GM23338 (cell line): ENCODE results near the gene SYNE3. TPM values are rescaled to one million over a fixed set of nuclear protein-coding genes. Genes with fewer than 3 reads are reported as not detected.

Source experiments
- ATAC-seq: fragments of 200-7000 bp; cut with Tn5 transposase; 3 replicates; pipeline ENCODE4 v1.9.1; 2020
- DNase-seq: peaks from one replicate; pipeline ENCODE4 v3.0.0-alpha.2; 2015; ENCODE audit warnings: low spot score
- H2AFZ ChIP-seq: fragments of 200-600 bp; sonication (generic); 2 replicates; pipeline ENCODE4 v1.8.0; 2016; ENCODE audit warnings: antibody characterized with exemption, mild to moderate bottlenecking, moderate library complexity
- H3F3A ChIP-seq: fragments of 200-600 bp; sonication (generic); replicated peaks from 2 replicates; pipeline ENCODE4 v1.8.0; 2017; ENCODE audit warnings: antibody characterized with exemption, mixed run types, low read depth
- H3K27ac ChIP-seq: fragments of 200-600 bp; sonication (generic); 2 replicates; pipeline ENCODE4 v1.6.1; 2016; ENCODE audit warnings: low read depth
- H3K27me3 ChIP-seq: fragments of 200-600 bp; sonication (generic); 2 replicates; pipeline ENCODE4 v1.8.0; 2016; ENCODE audit warnings: mild to moderate bottlenecking, mixed run types, moderate library complexity; ENCODE audit not compliant: insufficient read depth
- H3K36me3 ChIP-seq: fragments of 200-600 bp; sonication (generic); 2 replicates; pipeline ENCODE4 v1.8.0; 2016; ENCODE audit warnings: mild to moderate bottlenecking; ENCODE audit not compliant: insufficient read depth
- H3K4me1 ChIP-seq: fragments of 200-600 bp; sonication (generic); 2 replicates; pipeline ENCODE4 v1.8.0; 2016; ENCODE audit warnings: mild to moderate bottlenecking, moderate library complexity; ENCODE audit not compliant: insufficient read depth
- H3K4me2 ChIP-seq: fragments of 200-600 bp; sonication (generic); 2 replicates; pipeline ENCODE4 v1.7.1; 2017; ENCODE audit warnings: mixed run types
- H3K4me3 ChIP-seq: fragments of 200-600 bp; sonication (generic); 2 replicates; pipeline ENCODE4 v1.6.1; 2016; ENCODE audit warnings: mixed run types
- H3K79me2 ChIP-seq: fragments of 200-600 bp; sonication (generic); replicated peaks from 2 replicates; pipeline ENCODE4 v1.8.0; 2017; ENCODE audit warnings: mild to moderate bottlenecking; ENCODE audit not compliant: insufficient read depth
- H3K9me2 ChIP-seq: fragments of 200-600 bp; sonication (generic); 2 replicates; pipeline ENCODE4 v1.8.0; 2017; ENCODE audit not compliant: insufficient read depth
- H4K20me1 ChIP-seq: fragments of 200-600 bp; sonication (generic); replicated peaks from 2 replicates; pipeline ENCODE4 v1.8.0; 2017; ENCODE audit warnings: mild to moderate bottlenecking; ENCODE audit not compliant: insufficient read depth
- H3K27ac Mint-ChIP-seq: 2 replicates; pipeline ENCODE4 v1.8.0; 2020; ENCODE audit warnings: inconsistent platforms, mild to moderate bottlenecking, moderate library complexity, mixed read lengths
- H3K27me3 Mint-ChIP-seq: 3 replicates; pipeline ENCODE4 v1.8.0; 2022; ENCODE audit warnings: low read depth, mild to moderate bottlenecking, moderate library complexity, mixed read lengths, inconsistent platforms; ENCODE audit not compliant: insufficient read depth, poor library complexity
- H3K36me3 Mint-ChIP-seq: 3 replicates; pipeline ENCODE4 v1.8.0; 2021; ENCODE audit warnings: low read depth, mild to moderate bottlenecking, inconsistent platforms, moderate library complexity, mixed read lengths
- H3K4me1 Mint-ChIP-seq: 3 replicates; pipeline ENCODE4 v1.8.0; 2020; ENCODE audit warnings: mild to moderate bottlenecking, inconsistent platforms, mixed read lengths
- H3K4me3 Mint-ChIP-seq: 3 replicates; pipeline ENCODE4 v1.8.0; 2021; ENCODE audit warnings: moderate library complexity, mild to moderate bottlenecking, inconsistent platforms, mixed read lengths
- H3K9me3 Mint-ChIP-seq: 3 replicates; pipeline ENCODE4 v1.8.0; 2020; ENCODE audit warnings: moderate library complexity, mild to moderate bottlenecking, inconsistent platforms, mixed read lengths
- CREB1 ChIP-seq: fragments of 250-450 bp; sonication (Bioruptor Pico); IDR thresholded peaks from 2 replicates; pipeline ENCODE4 v1.5.0; 2020; ENCODE audit warnings: low read depth, mild to moderate bottlenecking, moderate library complexity
- EZH2 ChIP-seq: fragments of 200-600 bp; sonication (generic); IDR thresholded peaks from one replicate; pipeline ENCODE4 v1.8.0; 2017; ENCODE audit warnings: antibody characterized with exemption, mild to moderate bottlenecking, low read depth; ENCODE audit not compliant: unreplicated experiment
- EZH2phosphoT487 ChIP-seq: fragments of 200-600 bp; sonication (generic); IDR thresholded peaks from one replicate; pipeline ENCODE4 v1.8.1; 2018; ENCODE audit warnings: antibody characterized with exemption; ENCODE audit not compliant: unreplicated experiment
- JUNB ChIP-seq: IDR thresholded peaks from one replicate; pipeline ENCODE4 v1.6.1; 2016; ENCODE audit warnings: antibody characterized with exemption; ENCODE audit not compliant: unreplicated experiment
- NANOG ChIP-seq: IDR thresholded peaks from 2 replicates; pipeline ENCODE4 v1.6.1; 2016; ENCODE audit warnings: antibody characterized with exemption, borderline replicate concordance
- POLR2AphosphoS5 ChIP-seq: IDR thresholded peaks from 2 replicates; pipeline ENCODE4 v1.6.1; 2016; ENCODE audit warnings: antibody characterized with exemption, low read depth
- STAT1 ChIP-seq: IDR thresholded peaks from one replicate; pipeline ENCODE4 v1.6.1; 2016; ENCODE audit warnings: antibody characterized with exemption; ENCODE audit not compliant: unreplicated experiment
- ZNF114 ChIP-seq: fragments of 250-450 bp; sonication (Bioruptor Pico); IDR thresholded peaks from 2 replicates; pipeline ENCODE4 v1.5.0; 2020; ENCODE audit warnings: mild to moderate bottlenecking, moderate library complexity
- ZNF331 ChIP-seq: fragments of 250-450 bp; sonication (Bioruptor Pico); IDR thresholded peaks from 2 replicates; pipeline ENCODE4 v1.5.0; 2020; ENCODE audit warnings: low read depth, mild to moderate bottlenecking, moderate library complexity
- polyA plus RNA-seq: library from polyadenylated mRNA; unstranded; fragments of >200 nt; fragmentation: Nextera tagmentation; extraction: Ambion mirVana; gene quantifications from 2 replicates; pipeline ENCODE4 v1.2.1, GENCODE V29; 2016
- total RNA-seq: library from RNA; depleted of rRNA; stranded (reverse); fragments of >200 nt; shearing (Covaris generic); gene quantifications from 2 replicates; pipeline ENCODE4 v1.2.3, GENCODE V29; 2014
- TF ChIP-seq, protein P1 (sequence below), 2 experiments: fragments of 200-600 bp in 1 of 2; sonication (generic) in 1 of 2; conservative IDR thresholded peaks; 2 replicates each; pipeline versions ENCODE4 v1.5.1 to v1.6.1; 2016 to 2017; ENCODE audit warnings: antibody characterized with exemption in 2 of 2, low read depth in 2 of 2, mild to moderate bottlenecking in 2 of 2, moderate library complexity in 1 of 2
- TF ChIP-seq, protein P2 (sequence below): IDR thresholded peaks from one replicate; pipeline ENCODE4 v1.6.1; 2018; ENCODE audit warnings: antibody characterized with exemption; ENCODE audit not compliant: unreplicated experiment
- TF ChIP-seq, protein P3 (sequence below): fragments of 250-450 bp; sonication (Bioruptor Pico); IDR thresholded peaks from 2 replicates; pipeline ENCODE4 v1.5.0; 2020; ENCODE audit warnings: mild to moderate bottlenecking, moderate library complexity
- TF ChIP-seq, protein P4 (sequence below): IDR thresholded peaks from 2 replicates; pipeline ENCODE4 v1.6.1; 2016; ENCODE audit warnings: antibody characterized with exemption

SYNE3 gene
- total and polyA plus RNA-seq, 2 experiments from 2014 or later: 0.02 to 0.03 TPM

DNA sequence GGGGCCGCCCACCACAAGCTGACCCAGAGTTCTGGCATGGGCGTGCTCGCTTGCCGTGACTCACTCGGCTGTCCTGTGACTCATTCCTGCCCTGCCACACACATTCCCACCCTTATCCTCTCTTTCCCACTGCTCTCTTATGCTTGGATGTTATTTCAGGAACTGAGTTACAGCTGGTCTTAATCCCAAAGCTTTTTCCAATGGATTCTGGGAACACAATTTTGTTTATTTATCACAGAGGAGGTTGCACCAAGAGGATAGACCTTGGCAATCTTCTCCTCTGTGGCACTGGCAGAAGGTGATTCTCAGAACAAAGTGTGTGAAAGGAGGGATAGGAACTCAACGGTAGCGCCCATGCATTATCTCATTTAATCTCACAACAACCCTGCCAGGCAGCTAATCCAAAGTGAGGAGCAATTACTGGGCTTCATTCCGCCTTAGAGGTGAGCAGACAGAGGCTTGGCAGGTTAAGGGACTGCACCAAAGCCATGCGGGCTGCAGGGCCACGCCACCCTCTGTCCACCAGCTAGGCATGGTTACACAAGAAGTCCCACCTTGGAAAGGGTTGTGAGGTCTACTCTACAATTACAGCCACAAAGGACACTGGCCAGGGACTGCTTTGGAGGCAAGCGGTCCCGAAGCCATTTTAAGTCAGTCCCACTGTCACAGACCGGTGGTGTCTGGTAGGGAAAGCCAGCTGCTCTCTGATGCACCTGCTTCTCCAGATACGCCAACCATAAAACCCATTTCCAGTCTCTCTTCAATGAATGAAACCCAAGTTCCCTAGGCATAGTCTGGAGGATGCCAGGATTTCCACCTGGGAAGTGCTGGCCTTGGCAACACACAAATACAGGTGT, 32.9 kb downstream of the SYNE3 start:
- Histone ChIP-seq H3F3A (no peaks in the 10 kb centered on the region), H3K4me1 (no peaks in the 10 kb centered on the region; the same call in 1 of the 2 replicates), H3K4me3 (no peak overlapping the region), H2AFZ (no peak overlapping the region), H3K9me2 (no peaks in the 10 kb centered on the region), H3K79me2 (no peaks in the 10 kb centered on the region), H4K20me1 (no peaks in the 10 kb centered on the region), H3K27ac (no peak overlapping the region), H3K4me2 (no peak overlapping the region), H3K36me3 (no peaks in the 10 kb centered on the region), H3K27me3 (no peaks in the 10 kb centered on the region)
- H3K36me3 Mint-ChIP-seq: no peaks in the 10 kb centered on the region
- H3K4me3 Mint-ChIP-seq: no peak overlapping the region
- no peak for ATAC-seq
- H3K27ac Mint-ChIP-seq: no peak overlapping the region
- H3K9me3 Mint-ChIP-seq: no peaks in the 10 kb centered on the region
- DNase-seq: no peak
- H3K4me1 Mint-ChIP-seq: peaks cover 27% of the 10 kb centered on the region
- peaks cover 12% of the 10 kb centered on the region for H3K27me3 Mint-ChIP-seq
- TF ChIP-seq NANOG (no peak), STAT1 (no peak), EZH2phosphoT487 (no peak), POLR2AphosphoS5 (no peak), CREB1 (CRISPR knock-in tag) (no peak), EZH2 (no peak), ZNF331 (CRISPR knock-in tag) (no peak), ZNF114 (CRISPR knock-in tag) (no peak), JUNB (no peak)
- TF ChIP-seq, protein P1, sequence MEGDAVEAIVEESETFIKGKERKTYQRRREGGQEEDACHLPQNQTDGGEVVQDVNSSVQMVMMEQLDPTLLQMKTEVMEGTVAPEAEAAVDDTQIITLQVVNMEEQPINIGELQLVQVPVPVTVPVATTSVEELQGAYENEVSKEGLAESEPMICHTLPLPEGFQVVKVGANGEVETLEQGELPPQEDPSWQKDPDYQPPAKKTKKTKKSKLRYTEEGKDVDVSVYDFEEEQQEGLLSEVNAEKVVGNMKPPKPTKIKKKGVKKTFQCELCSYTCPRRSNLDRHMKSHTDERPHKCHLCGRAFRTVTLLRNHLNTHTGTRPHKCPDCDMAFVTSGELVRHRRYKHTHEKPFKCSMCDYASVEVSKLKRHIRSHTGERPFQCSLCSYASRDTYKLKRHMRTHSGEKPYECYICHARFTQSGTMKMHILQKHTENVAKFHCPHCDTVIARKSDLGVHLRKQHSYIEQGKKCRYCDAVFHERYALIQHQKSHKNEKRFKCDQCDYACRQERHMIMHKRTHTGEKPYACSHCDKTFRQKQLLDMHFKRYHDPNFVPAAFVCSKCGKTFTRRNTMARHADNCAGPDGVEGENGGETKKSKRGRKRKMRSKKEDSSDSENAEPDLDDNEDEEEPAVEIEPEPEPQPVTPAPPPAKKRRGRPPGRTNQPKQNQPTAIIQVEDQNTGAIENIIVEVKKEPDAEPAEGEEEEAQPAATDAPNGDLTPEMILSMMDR (conservative IDR thresholded peaks at IDR 0.05; ENCODE audit: low read depth in 2 of 2): no peak
- TF ChIP-seq, protein P2, sequence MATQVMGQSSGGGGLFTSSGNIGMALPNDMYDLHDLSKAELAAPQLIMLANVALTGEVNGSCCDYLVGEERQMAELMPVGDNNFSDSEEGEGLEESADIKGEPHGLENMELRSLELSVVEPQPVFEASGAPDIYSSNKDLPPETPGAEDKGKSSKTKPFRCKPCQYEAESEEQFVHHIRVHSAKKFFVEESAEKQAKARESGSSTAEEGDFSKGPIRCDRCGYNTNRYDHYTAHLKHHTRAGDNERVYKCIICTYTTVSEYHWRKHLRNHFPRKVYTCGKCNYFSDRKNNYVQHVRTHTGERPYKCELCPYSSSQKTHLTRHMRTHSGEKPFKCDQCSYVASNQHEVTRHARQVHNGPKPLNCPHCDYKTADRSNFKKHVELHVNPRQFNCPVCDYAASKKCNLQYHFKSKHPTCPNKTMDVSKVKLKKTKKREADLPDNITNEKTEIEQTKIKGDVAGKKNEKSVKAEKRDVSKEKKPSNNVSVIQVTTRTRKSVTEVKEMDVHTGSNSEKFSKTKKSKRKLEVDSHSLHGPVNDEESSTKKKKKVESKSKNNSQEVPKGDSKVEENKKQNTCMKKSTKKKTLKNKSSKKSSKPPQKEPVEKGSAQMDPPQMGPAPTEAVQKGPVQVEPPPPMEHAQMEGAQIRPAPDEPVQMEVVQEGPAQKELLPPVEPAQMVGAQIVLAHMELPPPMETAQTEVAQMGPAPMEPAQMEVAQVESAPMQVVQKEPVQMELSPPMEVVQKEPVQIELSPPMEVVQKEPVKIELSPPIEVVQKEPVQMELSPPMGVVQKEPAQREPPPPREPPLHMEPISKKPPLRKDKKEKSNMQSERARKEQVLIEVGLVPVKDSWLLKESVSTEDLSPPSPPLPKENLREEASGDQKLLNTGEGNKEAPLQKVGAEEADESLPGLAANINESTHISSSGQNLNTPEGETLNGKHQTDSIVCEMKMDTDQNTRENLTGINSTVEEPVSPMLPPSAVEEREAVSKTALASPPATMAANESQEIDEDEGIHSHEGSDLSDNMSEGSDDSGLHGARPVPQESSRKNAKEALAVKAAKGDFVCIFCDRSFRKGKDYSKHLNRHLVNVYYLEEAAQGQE: no peak
- TF ChIP-seq, protein P3, sequence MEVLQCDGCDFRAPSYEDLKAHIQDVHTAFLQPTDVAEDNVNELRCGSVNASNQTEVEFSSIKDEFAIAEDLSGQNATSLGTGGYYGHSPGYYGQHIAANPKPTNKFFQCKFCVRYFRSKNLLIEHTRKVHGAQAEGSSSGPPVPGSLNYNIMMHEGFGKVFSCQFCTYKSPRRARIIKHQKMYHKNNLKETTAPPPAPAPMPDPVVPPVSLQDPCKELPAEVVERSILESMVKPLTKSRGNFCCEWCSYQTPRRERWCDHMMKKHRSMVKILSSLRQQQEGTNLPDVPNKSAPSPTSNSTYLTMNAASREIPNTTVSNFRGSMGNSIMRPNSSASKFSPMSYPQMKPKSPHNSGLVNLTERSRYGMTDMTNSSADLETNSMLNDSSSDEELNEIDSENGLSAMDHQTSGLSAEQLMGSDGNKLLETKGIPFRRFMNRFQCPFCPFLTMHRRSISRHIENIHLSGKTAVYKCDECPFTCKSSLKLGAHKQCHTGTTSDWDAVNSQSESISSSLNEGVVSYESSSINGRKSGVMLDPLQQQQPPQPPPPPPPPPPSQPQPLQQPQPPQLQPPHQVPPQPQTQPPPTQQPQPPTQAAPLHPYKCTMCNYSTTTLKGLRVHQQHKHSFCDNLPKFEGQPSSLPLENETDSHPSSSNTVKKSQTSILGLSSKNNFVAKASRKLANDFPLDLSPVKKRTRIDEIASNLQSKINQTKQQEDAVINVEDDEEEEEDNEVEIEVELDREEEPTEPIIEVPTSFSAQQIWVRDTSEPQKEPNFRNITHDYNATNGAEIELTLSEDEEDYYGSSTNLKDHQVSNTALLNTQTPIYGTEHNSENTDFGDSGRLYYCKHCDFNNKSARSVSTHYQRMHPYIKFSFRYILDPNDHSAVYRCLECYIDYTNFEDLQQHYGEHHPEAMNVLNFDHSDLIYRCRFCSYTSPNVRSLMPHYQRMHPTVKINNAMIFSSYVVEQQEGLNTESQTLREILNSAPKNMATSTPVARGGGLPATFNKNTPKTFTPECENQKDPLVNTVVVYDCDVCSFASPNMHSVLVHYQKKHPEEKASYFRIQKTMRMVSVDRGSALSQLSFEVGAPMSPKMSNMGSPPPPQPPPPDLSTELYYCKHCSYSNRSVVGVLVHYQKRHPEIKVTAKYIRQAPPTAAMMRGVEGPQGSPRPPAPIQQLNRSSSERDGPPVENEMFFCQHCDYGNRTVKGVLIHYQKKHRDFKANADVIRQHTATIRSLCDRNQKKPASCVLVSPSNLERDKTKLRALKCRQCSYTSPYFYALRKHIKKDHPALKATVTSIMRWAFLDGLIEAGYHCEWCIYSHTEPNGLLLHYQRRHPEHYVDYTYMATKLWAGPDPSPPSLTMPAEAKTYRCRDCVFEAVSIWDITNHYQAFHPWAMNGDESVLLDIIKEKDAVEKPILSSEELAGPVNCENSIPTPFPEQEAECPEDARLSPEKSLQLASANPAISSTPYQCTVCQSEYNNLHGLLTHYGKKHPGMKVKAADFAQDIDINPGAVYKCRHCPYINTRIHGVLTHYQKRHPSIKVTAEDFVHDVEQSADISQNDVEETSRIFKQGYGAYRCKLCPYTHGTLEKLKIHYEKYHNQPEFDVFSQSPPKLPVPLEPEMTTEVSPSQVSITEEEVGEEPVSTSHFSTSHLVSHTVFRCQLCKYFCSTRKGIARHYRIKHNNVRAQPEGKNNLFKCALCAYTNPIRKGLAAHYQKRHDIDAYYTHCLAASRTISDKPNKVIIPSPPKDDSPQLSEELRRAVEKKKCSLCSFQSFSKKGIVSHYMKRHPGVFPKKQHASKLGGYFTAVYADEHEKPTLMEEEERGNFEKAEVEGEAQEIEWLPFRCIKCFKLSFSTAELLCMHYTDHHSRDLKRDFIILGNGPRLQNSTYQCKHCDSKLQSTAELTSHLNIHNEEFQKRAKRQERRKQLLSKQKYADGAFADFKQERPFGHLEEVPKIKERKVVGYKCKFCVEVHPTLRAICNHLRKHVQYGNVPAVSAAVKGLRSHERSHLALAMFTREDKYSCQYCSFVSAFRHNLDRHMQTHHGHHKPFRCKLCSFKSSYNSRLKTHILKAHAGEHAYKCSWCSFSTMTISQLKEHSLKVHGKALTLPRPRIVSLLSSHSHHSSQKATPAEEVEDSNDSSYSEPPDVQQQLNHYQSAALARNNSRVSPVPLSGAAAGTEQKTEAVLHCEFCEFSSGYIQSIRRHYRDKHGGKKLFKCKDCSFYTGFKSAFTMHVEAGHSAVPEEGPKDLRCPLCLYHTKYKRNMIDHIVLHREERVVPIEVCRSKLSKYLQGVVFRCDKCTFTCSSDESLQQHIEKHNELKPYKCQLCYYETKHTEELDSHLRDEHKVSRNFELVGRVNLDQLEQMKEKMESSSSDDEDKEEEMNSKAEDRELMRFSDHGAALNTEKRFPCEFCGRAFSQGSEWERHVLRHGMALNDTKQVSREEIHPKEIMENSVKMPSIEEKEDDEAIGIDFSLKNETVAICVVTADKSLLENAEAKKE (CRISPR knock-in tag): no peak
- TF ChIP-seq, protein P4, sequence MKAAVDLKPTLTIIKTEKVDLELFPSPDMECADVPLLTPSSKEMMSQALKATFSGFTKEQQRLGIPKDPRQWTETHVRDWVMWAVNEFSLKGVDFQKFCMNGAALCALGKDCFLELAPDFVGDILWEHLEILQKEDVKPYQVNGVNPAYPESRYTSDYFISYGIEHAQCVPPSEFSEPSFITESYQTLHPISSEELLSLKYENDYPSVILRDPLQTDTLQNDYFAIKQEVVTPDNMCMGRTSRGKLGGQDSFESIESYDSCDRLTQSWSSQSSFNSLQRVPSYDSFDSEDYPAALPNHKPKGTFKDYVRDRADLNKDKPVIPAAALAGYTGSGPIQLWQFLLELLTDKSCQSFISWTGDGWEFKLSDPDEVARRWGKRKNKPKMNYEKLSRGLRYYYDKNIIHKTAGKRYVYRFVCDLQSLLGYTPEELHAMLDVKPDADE: no peak
